Measurements from ENCODE around the gene GREM1. TPM values are rescaled to one million over a fixed set of nuclear protein-coding genes. Genes with fewer than 3 reads are reported as not detected.

Gene GREM1
- total and polyA plus RNA-seq, 2 experiments from 2014 or later: 0.27 to 1.0 TPM

DNA sequence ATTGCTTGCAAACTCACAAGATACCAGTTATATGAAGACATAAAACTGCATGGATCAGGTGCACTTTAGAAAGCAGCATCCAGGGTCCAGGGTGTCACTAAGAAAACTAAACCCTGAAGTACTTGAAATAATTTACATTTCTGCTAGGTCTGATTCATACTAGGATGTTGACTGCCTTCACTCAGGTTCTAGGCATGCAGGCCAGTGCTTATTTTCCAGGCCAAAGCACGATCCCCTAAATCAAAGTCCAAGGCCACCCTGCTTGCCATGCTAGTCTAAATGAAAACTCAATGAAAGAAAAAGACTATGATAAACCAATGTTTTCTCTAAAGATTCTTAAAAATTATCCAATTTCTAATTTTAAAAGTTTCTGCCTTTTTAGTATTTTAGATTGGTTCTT, 49.4 kb downstream of the GREM1 start:
- Histone ChIP-seq H3K27me3 (ENCODE audit: insufficient read depth) (no peaks in the 10 kb centered on the region), H3K27ac (ENCODE audit: low read depth) (no peak overlapping the region), H2AFZ (no peak overlapping the region), H3F3A (replicated peaks; ENCODE audit: low read depth) (no peaks in the 10 kb centered on the region), H3K4me2 (no peak overlapping the region), H3K9me2 (ENCODE audit: insufficient read depth) (no peaks in the 10 kb centered on the region), H4K20me1 (replicated peaks; ENCODE audit: insufficient read depth) (no peaks in the 10 kb centered on the region), H3K36me3 (ENCODE audit: insufficient read depth) (no peaks in the 10 kb centered on the region), H3K79me2 (replicated peaks; ENCODE audit: insufficient read depth) (no peaks in the 10 kb centered on the region), H3K4me1 (ENCODE audit: insufficient read depth) (no peaks in the 10 kb centered on the region), H3K4me3 (no peak overlapping the region)
- Mint-ChIP-seq H3K4me1 (no peaks in the 10 kb centered on the region), H3K4me3 (no peak overlapping the region), H3K9me3 (peaks cover 3% of the 10 kb centered on the region; the same call in 1 of the 3 replicates), H3K36me3 (ENCODE audit: low read depth) (no peaks in the 10 kb centered on the region), H3K27me3 (ENCODE audit: insufficient read depth, low read depth, poor library complexity) (peaks cover 1% of the 10 kb centered on the region), H3K27ac (no peak overlapping the region)
- TF ChIP-seq NANOG (IDR thresholded peaks at IDR 0.05; ENCODE audit: borderline replicate concordance): no peak
- TF ChIP-seq POLR2AphosphoS5 (IDR thresholded peaks at IDR 0.05; ENCODE audit: low read depth): no peak
- TF ChIP-seq EZH2 (IDR thresholded peaks at IDR 0.05; ENCODE audit: low read depth, unreplicated experiment): no peak
- TF ChIP-seq, protein P1, sequence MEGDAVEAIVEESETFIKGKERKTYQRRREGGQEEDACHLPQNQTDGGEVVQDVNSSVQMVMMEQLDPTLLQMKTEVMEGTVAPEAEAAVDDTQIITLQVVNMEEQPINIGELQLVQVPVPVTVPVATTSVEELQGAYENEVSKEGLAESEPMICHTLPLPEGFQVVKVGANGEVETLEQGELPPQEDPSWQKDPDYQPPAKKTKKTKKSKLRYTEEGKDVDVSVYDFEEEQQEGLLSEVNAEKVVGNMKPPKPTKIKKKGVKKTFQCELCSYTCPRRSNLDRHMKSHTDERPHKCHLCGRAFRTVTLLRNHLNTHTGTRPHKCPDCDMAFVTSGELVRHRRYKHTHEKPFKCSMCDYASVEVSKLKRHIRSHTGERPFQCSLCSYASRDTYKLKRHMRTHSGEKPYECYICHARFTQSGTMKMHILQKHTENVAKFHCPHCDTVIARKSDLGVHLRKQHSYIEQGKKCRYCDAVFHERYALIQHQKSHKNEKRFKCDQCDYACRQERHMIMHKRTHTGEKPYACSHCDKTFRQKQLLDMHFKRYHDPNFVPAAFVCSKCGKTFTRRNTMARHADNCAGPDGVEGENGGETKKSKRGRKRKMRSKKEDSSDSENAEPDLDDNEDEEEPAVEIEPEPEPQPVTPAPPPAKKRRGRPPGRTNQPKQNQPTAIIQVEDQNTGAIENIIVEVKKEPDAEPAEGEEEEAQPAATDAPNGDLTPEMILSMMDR (conservative IDR thresholded peaks at IDR 0.05; ENCODE audit: low read depth in 2 of 2): no peak
- TF ChIP-seq STAT1 (IDR thresholded peaks at IDR 0.05; ENCODE audit: unreplicated experiment): no peak
- TF ChIP-seq ZNF331 (CRISPR knock-in tag; IDR thresholded peaks at IDR 0.05; ENCODE audit: low read depth): no peak
- no peak for TF ChIP-seq ZNF114 (CRISPR knock-in tag; IDR thresholded peaks at IDR 0.05)
- TF ChIP-seq, protein P2, sequence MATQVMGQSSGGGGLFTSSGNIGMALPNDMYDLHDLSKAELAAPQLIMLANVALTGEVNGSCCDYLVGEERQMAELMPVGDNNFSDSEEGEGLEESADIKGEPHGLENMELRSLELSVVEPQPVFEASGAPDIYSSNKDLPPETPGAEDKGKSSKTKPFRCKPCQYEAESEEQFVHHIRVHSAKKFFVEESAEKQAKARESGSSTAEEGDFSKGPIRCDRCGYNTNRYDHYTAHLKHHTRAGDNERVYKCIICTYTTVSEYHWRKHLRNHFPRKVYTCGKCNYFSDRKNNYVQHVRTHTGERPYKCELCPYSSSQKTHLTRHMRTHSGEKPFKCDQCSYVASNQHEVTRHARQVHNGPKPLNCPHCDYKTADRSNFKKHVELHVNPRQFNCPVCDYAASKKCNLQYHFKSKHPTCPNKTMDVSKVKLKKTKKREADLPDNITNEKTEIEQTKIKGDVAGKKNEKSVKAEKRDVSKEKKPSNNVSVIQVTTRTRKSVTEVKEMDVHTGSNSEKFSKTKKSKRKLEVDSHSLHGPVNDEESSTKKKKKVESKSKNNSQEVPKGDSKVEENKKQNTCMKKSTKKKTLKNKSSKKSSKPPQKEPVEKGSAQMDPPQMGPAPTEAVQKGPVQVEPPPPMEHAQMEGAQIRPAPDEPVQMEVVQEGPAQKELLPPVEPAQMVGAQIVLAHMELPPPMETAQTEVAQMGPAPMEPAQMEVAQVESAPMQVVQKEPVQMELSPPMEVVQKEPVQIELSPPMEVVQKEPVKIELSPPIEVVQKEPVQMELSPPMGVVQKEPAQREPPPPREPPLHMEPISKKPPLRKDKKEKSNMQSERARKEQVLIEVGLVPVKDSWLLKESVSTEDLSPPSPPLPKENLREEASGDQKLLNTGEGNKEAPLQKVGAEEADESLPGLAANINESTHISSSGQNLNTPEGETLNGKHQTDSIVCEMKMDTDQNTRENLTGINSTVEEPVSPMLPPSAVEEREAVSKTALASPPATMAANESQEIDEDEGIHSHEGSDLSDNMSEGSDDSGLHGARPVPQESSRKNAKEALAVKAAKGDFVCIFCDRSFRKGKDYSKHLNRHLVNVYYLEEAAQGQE (IDR thresholded peaks at IDR 0.05; ENCODE audit: unreplicated experiment): no peak
- TF ChIP-seq EZH2phosphoT487 (IDR thresholded peaks at IDR 0.05; ENCODE audit: unreplicated experiment): no peak
- TF ChIP-seq, protein P3, sequence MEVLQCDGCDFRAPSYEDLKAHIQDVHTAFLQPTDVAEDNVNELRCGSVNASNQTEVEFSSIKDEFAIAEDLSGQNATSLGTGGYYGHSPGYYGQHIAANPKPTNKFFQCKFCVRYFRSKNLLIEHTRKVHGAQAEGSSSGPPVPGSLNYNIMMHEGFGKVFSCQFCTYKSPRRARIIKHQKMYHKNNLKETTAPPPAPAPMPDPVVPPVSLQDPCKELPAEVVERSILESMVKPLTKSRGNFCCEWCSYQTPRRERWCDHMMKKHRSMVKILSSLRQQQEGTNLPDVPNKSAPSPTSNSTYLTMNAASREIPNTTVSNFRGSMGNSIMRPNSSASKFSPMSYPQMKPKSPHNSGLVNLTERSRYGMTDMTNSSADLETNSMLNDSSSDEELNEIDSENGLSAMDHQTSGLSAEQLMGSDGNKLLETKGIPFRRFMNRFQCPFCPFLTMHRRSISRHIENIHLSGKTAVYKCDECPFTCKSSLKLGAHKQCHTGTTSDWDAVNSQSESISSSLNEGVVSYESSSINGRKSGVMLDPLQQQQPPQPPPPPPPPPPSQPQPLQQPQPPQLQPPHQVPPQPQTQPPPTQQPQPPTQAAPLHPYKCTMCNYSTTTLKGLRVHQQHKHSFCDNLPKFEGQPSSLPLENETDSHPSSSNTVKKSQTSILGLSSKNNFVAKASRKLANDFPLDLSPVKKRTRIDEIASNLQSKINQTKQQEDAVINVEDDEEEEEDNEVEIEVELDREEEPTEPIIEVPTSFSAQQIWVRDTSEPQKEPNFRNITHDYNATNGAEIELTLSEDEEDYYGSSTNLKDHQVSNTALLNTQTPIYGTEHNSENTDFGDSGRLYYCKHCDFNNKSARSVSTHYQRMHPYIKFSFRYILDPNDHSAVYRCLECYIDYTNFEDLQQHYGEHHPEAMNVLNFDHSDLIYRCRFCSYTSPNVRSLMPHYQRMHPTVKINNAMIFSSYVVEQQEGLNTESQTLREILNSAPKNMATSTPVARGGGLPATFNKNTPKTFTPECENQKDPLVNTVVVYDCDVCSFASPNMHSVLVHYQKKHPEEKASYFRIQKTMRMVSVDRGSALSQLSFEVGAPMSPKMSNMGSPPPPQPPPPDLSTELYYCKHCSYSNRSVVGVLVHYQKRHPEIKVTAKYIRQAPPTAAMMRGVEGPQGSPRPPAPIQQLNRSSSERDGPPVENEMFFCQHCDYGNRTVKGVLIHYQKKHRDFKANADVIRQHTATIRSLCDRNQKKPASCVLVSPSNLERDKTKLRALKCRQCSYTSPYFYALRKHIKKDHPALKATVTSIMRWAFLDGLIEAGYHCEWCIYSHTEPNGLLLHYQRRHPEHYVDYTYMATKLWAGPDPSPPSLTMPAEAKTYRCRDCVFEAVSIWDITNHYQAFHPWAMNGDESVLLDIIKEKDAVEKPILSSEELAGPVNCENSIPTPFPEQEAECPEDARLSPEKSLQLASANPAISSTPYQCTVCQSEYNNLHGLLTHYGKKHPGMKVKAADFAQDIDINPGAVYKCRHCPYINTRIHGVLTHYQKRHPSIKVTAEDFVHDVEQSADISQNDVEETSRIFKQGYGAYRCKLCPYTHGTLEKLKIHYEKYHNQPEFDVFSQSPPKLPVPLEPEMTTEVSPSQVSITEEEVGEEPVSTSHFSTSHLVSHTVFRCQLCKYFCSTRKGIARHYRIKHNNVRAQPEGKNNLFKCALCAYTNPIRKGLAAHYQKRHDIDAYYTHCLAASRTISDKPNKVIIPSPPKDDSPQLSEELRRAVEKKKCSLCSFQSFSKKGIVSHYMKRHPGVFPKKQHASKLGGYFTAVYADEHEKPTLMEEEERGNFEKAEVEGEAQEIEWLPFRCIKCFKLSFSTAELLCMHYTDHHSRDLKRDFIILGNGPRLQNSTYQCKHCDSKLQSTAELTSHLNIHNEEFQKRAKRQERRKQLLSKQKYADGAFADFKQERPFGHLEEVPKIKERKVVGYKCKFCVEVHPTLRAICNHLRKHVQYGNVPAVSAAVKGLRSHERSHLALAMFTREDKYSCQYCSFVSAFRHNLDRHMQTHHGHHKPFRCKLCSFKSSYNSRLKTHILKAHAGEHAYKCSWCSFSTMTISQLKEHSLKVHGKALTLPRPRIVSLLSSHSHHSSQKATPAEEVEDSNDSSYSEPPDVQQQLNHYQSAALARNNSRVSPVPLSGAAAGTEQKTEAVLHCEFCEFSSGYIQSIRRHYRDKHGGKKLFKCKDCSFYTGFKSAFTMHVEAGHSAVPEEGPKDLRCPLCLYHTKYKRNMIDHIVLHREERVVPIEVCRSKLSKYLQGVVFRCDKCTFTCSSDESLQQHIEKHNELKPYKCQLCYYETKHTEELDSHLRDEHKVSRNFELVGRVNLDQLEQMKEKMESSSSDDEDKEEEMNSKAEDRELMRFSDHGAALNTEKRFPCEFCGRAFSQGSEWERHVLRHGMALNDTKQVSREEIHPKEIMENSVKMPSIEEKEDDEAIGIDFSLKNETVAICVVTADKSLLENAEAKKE (CRISPR knock-in tag; IDR thresholded peaks at IDR 0.05): no peak
- TF ChIP-seq CREB1 (CRISPR knock-in tag; IDR thresholded peaks at IDR 0.05; ENCODE audit: low read depth): no peak
- no peak for TF ChIP-seq JUNB (IDR thresholded peaks at IDR 0.05; ENCODE audit: unreplicated experiment)
- TF ChIP-seq, protein P4, sequence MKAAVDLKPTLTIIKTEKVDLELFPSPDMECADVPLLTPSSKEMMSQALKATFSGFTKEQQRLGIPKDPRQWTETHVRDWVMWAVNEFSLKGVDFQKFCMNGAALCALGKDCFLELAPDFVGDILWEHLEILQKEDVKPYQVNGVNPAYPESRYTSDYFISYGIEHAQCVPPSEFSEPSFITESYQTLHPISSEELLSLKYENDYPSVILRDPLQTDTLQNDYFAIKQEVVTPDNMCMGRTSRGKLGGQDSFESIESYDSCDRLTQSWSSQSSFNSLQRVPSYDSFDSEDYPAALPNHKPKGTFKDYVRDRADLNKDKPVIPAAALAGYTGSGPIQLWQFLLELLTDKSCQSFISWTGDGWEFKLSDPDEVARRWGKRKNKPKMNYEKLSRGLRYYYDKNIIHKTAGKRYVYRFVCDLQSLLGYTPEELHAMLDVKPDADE (IDR thresholded peaks at IDR 0.05): no peak
- no peak for DNase-seq (ENCODE audit: low spot score)
- no peak for ATAC-seq

All from GM23338 (cell line).